GM18861 (cell line): Measurements from ENCODE around the gene DNASE1L2.
"Not testable (repeated sequence)": the region's sequence is repeated elsewhere in the genome, so short reads cannot be mapped to it uniquely, and the experiment has no call there.

ENCODE experiments used
- ATAC-seq: cut with Tn5 transposase; IDR thresholded peaks from one replicate; pipeline ENCODE4 v1.9.1; 2021; ENCODE audit not compliant: unreplicated experiment

Gene DNASE1L2

GRCh38 chr16:2238150-2238837, 2.0 kb downstream of the DNASE1L2 start:
- no peak for ATAC-seq

GRCh38 chr16:2238838-2239675, 2.8 kb downstream of the DNASE1L2 start:
- ATAC-seq, result no peak

GRCh38 chr16:2240331-2240730, 4.1 kb downstream of the DNASE1L2 start:
- not testable (repeated sequence) for ATAC-seq

GRCh38 chr16:2242598-2242997, 6.4 kb downstream of the DNASE1L2 start:
- no peak for ATAC-seq

- no peak for ATAC-seq
Measured at GRCh38 chr16:2243031-2243528, 6.8 kb downstream of the DNASE1L2 start.

GRCh38 chr16:2243781-2244180, 7.5 kb downstream of the DNASE1L2 start:
- no peak for ATAC-seq

- no peak for ATAC-seq
Measured at GRCh38 chr16:2244301-2244700, 8.1 kb downstream of the DNASE1L2 start.

GRCh38 chr16:2244926-2245795, 8.9 kb downstream of the DNASE1L2 start:
- ATAC-seq, result no peak

- ATAC-seq, result no peak
Measured at GRCh38 chr16:2246301-2246885, 10.1 kb downstream of the DNASE1L2 start.

- no peak for ATAC-seq
Measured at GRCh38 chr16:2250652-2251295, 14.5 kb downstream of the DNASE1L2 start.

- ATAC-seq, result peak; percentile 75
Measured at GRCh38 chr16:2251296-2252111, 15.3 kb downstream of the DNASE1L2 start, which contains the start of gene ECI1. Gene ECI1 (minus strand): TSS chr16:2251587. CDS start chr16:2251566, 21 bp downstream.

GRCh38 chr16:2252806-2253148, 16.5 kb downstream of the DNASE1L2 start:
- ATAC-seq, result no peak

GRCh38 chr16:2253293-2253692, 17.0 kb downstream of the DNASE1L2 start:
- ATAC-seq, result no peak

GRCh38 chr16:2256531-2257140, 20.4 kb downstream of the DNASE1L2 start:
- ATAC-seq, result no peak

- ATAC-seq, result no peak
Measured at GRCh38 chr16:2257726-2258125, 21.5 kb downstream of the DNASE1L2 start.

- ATAC-seq, result not testable (repeated sequence)
Measured at GRCh38 chr16:2258530-2258929, 22.3 kb downstream of the DNASE1L2 start.

GRCh38 chr16:2260250-2260649, 24.0 kb downstream of the DNASE1L2 start:
- no peak for ATAC-seq

- ATAC-seq, result not testable (repeated sequence)
Measured at GRCh38 chr16:2263026-2263425, 26.8 kb downstream of the DNASE1L2 start.

- ATAC-seq, result not testable (repeated sequence)
Measured at GRCh38 chr16:2266887-2267286, 30.6 kb downstream of the DNASE1L2 start.
